Liver (tissue), 2 donors: ENCODE data around the gene RABIF.

ENCODE experiments used
- CTCF ChIP-seq: fragments of 150-350 bp; IDR thresholded peaks from 2 replicates; pipeline ENCODE4 v1.5.1; 2017; ENCODE audit warnings: improper control_type of control experiment, low read depth, low read length; ENCODE audit not compliant: missing input control
- YY1 ChIP-seq: IDR thresholded peaks from 2 replicates; pipeline ENCODE4 v1.6.1; 2016; ENCODE audit warnings: antibody characterized with exemption, mild to moderate bottlenecking
- TF ChIP-seq, protein P1 (sequence below): IDR thresholded peaks from 2 replicates; pipeline ENCODE4 v1.6.1; 2016; ENCODE audit warnings: antibody characterized with exemption, mild to moderate bottlenecking
- donor health status: healthy.

DNA sequence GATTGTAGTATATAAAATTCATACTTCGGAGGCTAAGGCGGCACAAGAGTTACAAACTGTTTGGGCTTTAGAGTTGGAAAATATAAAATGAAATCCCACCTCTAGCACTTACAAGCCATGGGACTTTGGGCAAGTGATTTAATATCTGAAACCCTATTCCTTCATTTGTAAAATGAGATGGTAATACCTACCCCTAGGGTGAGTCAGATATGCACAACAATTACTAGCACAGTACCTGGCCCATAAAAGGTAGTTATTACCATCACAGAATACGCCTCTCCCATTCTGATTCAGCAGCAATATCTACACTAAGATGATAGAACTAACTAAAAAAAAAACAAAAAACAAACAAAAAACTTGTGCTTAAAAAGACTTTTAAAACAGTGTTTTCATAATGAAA lies 34.6 kb upstream of the RABIF start:
- TF ChIP-seq, protein P1, sequence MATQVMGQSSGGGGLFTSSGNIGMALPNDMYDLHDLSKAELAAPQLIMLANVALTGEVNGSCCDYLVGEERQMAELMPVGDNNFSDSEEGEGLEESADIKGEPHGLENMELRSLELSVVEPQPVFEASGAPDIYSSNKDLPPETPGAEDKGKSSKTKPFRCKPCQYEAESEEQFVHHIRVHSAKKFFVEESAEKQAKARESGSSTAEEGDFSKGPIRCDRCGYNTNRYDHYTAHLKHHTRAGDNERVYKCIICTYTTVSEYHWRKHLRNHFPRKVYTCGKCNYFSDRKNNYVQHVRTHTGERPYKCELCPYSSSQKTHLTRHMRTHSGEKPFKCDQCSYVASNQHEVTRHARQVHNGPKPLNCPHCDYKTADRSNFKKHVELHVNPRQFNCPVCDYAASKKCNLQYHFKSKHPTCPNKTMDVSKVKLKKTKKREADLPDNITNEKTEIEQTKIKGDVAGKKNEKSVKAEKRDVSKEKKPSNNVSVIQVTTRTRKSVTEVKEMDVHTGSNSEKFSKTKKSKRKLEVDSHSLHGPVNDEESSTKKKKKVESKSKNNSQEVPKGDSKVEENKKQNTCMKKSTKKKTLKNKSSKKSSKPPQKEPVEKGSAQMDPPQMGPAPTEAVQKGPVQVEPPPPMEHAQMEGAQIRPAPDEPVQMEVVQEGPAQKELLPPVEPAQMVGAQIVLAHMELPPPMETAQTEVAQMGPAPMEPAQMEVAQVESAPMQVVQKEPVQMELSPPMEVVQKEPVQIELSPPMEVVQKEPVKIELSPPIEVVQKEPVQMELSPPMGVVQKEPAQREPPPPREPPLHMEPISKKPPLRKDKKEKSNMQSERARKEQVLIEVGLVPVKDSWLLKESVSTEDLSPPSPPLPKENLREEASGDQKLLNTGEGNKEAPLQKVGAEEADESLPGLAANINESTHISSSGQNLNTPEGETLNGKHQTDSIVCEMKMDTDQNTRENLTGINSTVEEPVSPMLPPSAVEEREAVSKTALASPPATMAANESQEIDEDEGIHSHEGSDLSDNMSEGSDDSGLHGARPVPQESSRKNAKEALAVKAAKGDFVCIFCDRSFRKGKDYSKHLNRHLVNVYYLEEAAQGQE, result no peak
- TF ChIP-seq CTCF (no peak), YY1 (no peak)
